GM19467 (cell line): ENCODE measurements around the gene CCRL2.
"Not testable (repeated sequence)": the region's sequence is repeated elsewhere in the genome, so short reads cannot be mapped to it uniquely, and the experiment has no call there.

Experiments
- ATAC-seq: cut with Tn5 transposase; IDR thresholded peaks from one replicate; pipeline ENCODE4 v1.9.1; 2021; ENCODE audit warnings: mild to moderate bottlenecking, moderate library complexity; ENCODE audit not compliant: unreplicated experiment

Gene CCRL2

GRCh38 chr3:46401579-46401978 lies 5.5 kb upstream of the CCRL2 start:
- no peak for ATAC-seq

DNA sequence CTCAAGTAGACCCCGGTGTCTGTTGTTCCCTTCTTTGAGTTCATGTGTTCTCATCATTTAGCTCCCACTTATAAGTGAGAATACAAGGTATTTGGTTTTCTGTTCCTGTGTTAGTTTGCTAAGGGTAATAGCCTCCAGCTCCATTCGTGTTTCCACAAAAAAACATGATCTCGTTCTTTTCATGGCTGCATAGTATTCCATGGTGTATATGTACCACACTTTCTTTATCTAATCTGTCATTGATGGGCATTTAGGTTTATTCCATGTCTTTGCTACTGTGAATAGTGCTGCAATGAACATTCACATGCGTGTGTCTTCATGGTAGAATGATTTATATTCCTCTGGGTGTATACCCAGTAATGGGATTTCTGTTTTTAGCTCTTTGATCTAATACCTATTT lies 4.2 kb upstream of the CCRL2 start:
- ATAC-seq: not testable (repeated sequence)

GRCh38 chr3:46405301-46406019 lies 1.6 kb upstream of the CCRL2 start:
- ATAC-seq: no peak

GRCh38 chr3:46406443-46406787 lies 644 bp upstream of the CCRL2 start:
- ATAC-seq: no peak

GRCh38 chr3:46407970-46408369 lies 911 bp downstream of the CCRL2 start:
- no peak for ATAC-seq

GRCh38 chr3:46408853-46409252 lies 1.8 kb downstream of the CCRL2 start:
- no peak for ATAC-seq

GRCh38 chr3:46409739-46410489 lies 2.9 kb downstream of the CCRL2 start:
- no peak for ATAC-seq

DNA sequence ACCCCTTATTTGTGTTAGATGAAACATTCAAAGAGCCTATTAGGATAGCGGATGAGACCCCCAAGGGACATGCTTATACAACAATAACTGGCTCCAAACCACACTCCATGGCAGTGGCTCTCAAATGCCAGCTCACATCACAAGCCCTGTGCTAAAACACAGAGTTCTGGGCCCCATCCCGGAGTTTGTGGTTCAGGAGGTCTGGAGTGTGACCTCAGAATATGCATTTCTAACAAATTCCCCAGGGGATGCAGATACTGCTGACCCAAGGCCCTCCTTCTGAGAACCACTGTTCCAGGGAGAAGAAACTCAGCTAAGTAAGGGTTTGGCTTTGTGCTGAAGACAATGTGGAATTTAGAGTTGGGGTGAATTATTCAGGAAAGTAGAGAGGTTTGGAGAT lies 3.6 kb downstream of the CCRL2 start:
- no peak for ATAC-seq

DNA sequence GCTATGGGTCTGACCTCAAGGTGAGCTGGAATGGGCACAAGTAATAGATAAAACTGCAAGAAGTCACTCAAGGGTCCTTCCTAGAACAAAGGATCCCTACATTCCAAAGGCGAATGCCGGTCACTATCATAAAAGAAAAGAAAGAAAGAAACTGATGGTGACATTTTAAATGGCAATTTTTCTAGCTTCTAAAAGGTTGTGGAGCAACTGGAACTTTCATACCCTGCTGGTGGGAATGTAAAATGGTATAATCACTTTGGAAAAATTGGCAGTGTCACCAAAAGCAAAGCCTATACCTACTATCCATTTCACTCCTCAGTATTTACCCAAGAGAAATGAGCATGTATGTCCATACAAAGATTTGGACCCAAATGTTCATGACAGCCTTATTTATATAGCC lies 4.2 kb downstream of the CCRL2 start:
- ATAC-seq: no peak

- no peak for ATAC-seq
Observed at GRCh38 chr3:46412786-46413298, 5.8 kb downstream of the CCRL2 start.

DNA sequence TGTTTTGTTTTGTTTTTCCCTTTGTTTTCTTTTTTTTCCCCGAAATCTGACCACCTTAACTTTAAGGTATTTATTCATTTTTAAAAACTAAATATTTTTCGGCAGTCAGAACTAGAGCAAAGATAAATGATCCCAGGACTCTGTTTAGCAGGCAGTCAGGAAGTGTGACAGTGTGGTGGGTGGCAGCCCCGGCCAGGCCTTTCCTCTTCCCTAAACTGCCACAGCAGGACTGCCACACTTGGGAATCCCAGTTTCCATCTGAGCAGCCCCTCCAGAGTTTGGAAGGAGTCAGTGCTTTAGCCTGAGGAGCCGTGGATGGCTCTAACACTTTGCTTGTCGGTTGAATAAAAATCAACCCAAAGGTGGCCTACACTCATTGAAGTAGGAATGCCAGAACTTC lies 6.9 kb downstream of the CCRL2 start:
- no peak for ATAC-seq

GRCh38 chr3:46414739-46415138 lies 7.7 kb downstream of the CCRL2 start:
- ATAC-seq: no peak

- ATAC-seq: no peak
Observed at GRCh38 chr3:46416125-46416810, 9.2 kb downstream of the CCRL2 start.

- ATAC-seq: no peak
Observed at GRCh38 chr3:46416811-46417510, 9.9 kb downstream of the CCRL2 start.

DNA sequence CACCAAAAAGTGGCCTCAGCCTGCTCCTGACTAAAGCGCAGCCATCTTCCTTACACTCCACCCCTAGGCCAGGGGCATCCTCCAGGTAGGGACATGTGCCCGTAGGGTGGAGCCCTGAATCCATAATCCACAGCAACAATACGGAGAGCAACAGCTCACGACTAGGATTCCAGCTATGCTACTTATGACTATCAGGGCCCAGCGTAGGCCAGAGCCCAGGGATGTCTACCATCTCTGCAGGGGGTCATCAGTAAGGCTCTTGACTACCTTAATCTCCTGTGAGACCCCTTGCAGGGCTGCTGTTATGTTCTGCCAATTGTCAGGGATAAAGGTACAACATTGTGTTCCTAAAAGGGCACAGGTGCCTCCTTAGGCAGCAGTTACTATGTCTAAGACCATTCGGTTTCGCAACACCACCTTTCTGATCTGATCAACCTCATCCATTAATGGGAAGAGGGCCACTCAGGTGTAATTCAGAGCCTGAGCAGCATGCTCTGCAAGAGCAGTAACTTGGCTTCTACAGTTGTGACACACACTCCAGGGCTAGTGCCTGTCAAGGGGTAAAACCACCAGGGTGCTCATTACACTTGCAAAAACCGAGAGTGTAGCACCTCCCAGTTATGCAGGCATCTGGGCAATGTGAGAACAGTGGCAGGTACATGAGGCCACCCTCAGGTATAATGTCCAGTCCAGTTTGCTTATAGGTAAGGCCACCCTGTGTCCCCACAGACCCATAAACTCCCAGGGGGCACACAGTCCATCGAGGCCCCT lies 11.0 kb downstream of the CCRL2 start:
- no peak for ATAC-seq

DNA sequence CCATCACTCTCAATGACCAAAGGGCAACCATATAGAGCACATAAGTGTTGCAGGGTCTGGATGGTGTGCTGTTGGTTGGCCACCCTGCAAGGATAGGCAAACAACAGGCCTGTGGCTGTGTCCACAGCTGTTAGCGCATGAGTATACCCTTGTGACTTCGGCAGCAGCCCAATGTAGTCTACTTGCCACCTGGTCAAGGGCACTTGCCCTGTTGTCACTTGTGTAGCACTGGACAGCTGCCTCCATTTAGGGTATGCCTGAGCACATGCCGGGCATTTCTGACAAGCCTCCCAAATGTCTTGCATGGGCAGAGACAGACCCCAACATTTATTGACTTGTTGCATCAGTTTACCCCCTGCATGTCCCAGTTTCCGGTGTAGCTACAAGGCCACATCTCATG lies 12.8 kb downstream of the CCRL2 start:
- ATAC-seq: no peak

GRCh38 chr3:46420931-46421330 lies 13.9 kb downstream of the CCRL2 start:
- no peak for ATAC-seq

DNA sequence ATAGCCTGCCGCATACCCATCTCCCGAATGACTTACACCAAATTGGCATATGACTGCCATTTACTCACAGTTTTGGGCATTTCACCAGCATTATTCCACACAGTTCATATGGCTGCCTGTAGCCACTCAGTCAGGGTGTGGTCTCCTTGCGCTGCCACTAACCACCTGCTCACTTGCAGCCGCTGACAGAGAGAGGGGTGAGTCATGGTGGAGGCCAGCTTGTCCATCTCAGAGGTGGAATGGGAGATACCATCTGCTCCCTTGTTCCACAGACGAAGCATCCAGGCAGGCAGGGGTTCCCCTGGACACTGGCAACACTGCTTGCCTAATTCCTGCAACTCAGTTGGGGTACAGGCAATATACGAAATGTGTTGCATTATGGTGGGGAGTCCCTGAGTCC lies 15.6 kb downstream of the CCRL2 start:
- ATAC-seq: no peak

- no peak for ATAC-seq
Observed at GRCh38 chr3:46423588-46423987, 16.5 kb downstream of the CCRL2 start.

GRCh38 chr3:46426476-46426875 lies 19.4 kb downstream of the CCRL2 start:
- ATAC-seq: not testable (repeated sequence)
